ENCODE measurements around the gene AK5. TPM values are rescaled to one million over a fixed set of nuclear protein-coding genes. Genes with fewer than 3 reads are reported as not detected.

The AK5 gene
- total and polyA plus RNA-seq, 2 of the 4 experiments (the other 2 are of a cell fraction), result 22.5 to 25.8 TPM

DNA sequence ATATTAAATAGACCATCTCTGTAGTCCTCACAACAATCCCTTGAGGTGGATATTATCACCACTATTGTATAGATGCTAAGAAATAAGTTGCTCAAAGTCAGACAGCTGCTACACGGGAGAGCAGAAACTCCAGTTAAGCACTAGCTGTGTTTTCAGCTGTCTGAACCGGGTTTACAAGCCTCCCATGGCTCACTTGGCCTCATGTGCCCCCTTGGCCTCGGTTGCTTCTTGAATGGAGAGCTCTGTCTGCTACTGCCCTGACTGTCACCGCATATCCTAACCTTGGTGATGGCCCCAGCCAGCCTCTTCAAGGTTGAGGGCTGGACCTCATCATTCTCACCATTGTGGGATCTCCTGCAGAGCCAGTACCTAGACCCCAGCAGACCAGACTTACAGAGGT lies 123.4 kb downstream of the AK5 start:
- ATAC-seq (ENCODE audit: low read depth), result no peak
- H2BK15ac ChIP-seq (ENCODE audit: low read depth, low read length), result no peak overlapping the region
- peak overlapping the region; percentile 70; the same call in 1 of the 2 replicates for H2AK5ac ChIP-seq (ENCODE audit: low read depth, low read length)
- H2AK9ac ChIP-seq (replicated peaks; ENCODE audit: low read depth, low read length, poor library complexity), result no peak overlapping the region
- no peak overlapping the region for H3K56ac ChIP-seq (ENCODE audit: extremely low read depth, insufficient read depth, low read length)
- no peak overlapping the region for H2BK120ac ChIP-seq (ENCODE audit: low read depth, low read length)
- no peak overlapping the region for H3K4me3 ChIP-seq (ENCODE audit: insufficient read depth, low read depth, low read length)
- intact Hi-C loops (cut with micrococcal nuclease), result no loop called here
- H2BK5ac ChIP-seq (ENCODE audit: low read depth, low read length, poor library complexity, severe bottlenecking), result no peak overlapping the region
- H2BK20ac ChIP-seq (ENCODE audit: low read depth, low read length), result no peak overlapping the region; the same call in 1 of the 2 replicates
- no peak overlapping the region for H3K9ac ChIP-seq (ENCODE audit: low read depth, low read length)
- H4K20me1 ChIP-seq (ENCODE audit: insufficient read depth, low read length), result no peaks in the 10 kb centered on the region
- in situ Hi-C loops (cut with MboI; ENCODE audit: low sequenced_read_pairs), result no loop called here
- H3K27ac ChIP-seq (ENCODE audit: insufficient read depth, low read length), result no peak overlapping the region
- H3K4ac ChIP-seq (ENCODE audit: low read depth, low read length), result no peak overlapping the region; the same call in 1 of the 2 replicates
- H3K9me1 ChIP-seq (ENCODE audit: insufficient read depth, low read length), result no peaks in the 10 kb centered on the region
- POLR2A ChIA-PET (ENCODE audit: unreplicated experiment), result no interaction called here
- no peak overlapping the region for H2AFZ ChIP-seq (replicated peaks; ENCODE audit: low read length, poor library complexity)
- H3K4me1 ChIP-seq (ENCODE audit: control insufficient read depth, insufficient read depth, low read length), result peaks cover 7% of the 10 kb centered on the region; the same call in 1 of the 2 replicates
- no peaks in the 10 kb centered on the region for H3K27me3 ChIP-seq (ENCODE audit: control insufficient read depth, insufficient read depth, low read length)
- WGBS, 2 experiments (ENCODE audit: extremely low coverage in 2 of 2, insufficient read length in 1 of 2), result 92% methylated on average over 4 of the region's 4 CpGs; no CpG with 5 or more reads in 1 of the 2 experiments
- peaks cover 5 to 35% of the 10 kb centered on the region in 2 experiments; a peak in 2 of 4 replicates for H3K79me1 ChIP-seq (ENCODE audit: low read depth in 1 of 2, low read length in 2 of 2)
- H3K14ac ChIP-seq (replicated peaks; ENCODE audit: low read depth, low read length), result no peak overlapping the region
- no peak overlapping the region for H4K8ac ChIP-seq (ENCODE audit: low read depth in 2 of 2, low read length in 2 of 2)
- H3K23ac ChIP-seq (ENCODE audit: low read depth, low read length), result no peak overlapping the region
- TF ChIP-seq MAFK (IDR thresholded peaks at IDR 0.05; ENCODE audit: low read depth, low read length) (no peak), CHD1 (IDR thresholded peaks at IDR 0.05; ENCODE audit: low read depth, low read length) (no peak), NFE2L2 (IDR thresholded peaks at IDR 0.05; ENCODE audit: low read depth, low read length) (no peak), POLR2A (IDR thresholded peaks at IDR 0.05; ENCODE audit: low read depth, low read length) (no peak), RFX5 (IDR thresholded peaks at IDR 0.05; ENCODE audit: low read depth, low read length) (no peak), MAZ (IDR thresholded peaks at IDR 0.05; ENCODE audit: borderline replicate concordance, low read depth, low read length) (no peak), ELK1 (IDR thresholded peaks at IDR 0.05; ENCODE audit: borderline replicate concordance, low read depth, low read length) (no peak), CEBPB (IDR thresholded peaks at IDR 0.05; ENCODE audit: low read depth, low read length) (no peak), RCOR1 (IDR thresholded peaks at IDR 0.05; ENCODE audit: insufficient replicate concordance, low read length) (no peak), MXI1 (IDR thresholded peaks at IDR 0.05; ENCODE audit: borderline replicate concordance, low read depth, low read length) (no peak), BHLHE40 (IDR thresholded peaks at IDR 0.05; ENCODE audit: low read depth, low read length) (no peak), SMC3 (IDR thresholded peaks at IDR 0.05; ENCODE audit: low read depth, low read length) (no peak), FOS (IDR thresholded peaks at IDR 0.05; ENCODE audit: low read depth, low read length) (no peak), RAD21 (IDR thresholded peaks at IDR 0.05; ENCODE audit: low read length) (no peak)
- TF ChIP-seq, protein P1, sequence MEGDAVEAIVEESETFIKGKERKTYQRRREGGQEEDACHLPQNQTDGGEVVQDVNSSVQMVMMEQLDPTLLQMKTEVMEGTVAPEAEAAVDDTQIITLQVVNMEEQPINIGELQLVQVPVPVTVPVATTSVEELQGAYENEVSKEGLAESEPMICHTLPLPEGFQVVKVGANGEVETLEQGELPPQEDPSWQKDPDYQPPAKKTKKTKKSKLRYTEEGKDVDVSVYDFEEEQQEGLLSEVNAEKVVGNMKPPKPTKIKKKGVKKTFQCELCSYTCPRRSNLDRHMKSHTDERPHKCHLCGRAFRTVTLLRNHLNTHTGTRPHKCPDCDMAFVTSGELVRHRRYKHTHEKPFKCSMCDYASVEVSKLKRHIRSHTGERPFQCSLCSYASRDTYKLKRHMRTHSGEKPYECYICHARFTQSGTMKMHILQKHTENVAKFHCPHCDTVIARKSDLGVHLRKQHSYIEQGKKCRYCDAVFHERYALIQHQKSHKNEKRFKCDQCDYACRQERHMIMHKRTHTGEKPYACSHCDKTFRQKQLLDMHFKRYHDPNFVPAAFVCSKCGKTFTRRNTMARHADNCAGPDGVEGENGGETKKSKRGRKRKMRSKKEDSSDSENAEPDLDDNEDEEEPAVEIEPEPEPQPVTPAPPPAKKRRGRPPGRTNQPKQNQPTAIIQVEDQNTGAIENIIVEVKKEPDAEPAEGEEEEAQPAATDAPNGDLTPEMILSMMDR (conservative IDR thresholded peaks at IDR 0.05; ENCODE audit: low read depth, low read length), result no peak
- TF ChIP-seq, protein P2, sequence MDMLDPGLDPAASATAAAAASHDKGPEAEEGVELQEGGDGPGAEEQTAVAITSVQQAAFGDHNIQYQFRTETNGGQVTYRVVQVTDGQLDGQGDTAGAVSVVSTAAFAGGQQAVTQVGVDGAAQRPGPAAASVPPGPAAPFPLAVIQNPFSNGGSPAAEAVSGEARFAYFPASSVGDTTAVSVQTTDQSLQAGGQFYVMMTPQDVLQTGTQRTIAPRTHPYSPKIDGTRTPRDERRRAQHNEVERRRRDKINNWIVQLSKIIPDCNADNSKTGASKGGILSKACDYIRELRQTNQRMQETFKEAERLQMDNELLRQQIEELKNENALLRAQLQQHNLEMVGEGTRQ (IDR thresholded peaks at IDR 0.05; ENCODE audit: low read depth, low read length), result no peak
- CTCF ChIA-PET, result interaction anchor here (0.6 kb wide), 1 partner anchor 11 kb away, joined by 3 read pairs; no protein-coding TSS in a partner anchor
- no TSS peak for BruUV-seq (replicated peaks)
- peak overlapping the region; percentile 39 for H4K5ac ChIP-seq (ENCODE audit: low read depth, low read length)
- H4K91ac ChIP-seq (ENCODE audit: insufficient read depth, low read depth, low read length), result no peak overlapping the region
- no peaks in the 10 kb centered on the region for H3K9me3 ChIP-seq (ENCODE audit: control insufficient read depth, insufficient read depth, low read length)
- no peak overlapping the region for H3K4me2 ChIP-seq (ENCODE audit: low read depth, low read length)
- dilution Hi-C loops (cut with HindIII; ENCODE audit: low sequenced_read_pairs, unreplicated experiment), result no loop called here
- H3K18ac ChIP-seq (ENCODE audit: low read depth, low read length), result no peak overlapping the region; the same call in none of the 2 replicates
- no peak for DNase-seq
- H3K36me3 ChIP-seq (ENCODE audit: control insufficient read depth, insufficient read depth, low read length), result no peaks in the 10 kb centered on the region
